NCI-H524 treated with DMSO at 0.1 percent for 48 hours (cell line): ENCODE measurements around the gene SPOP.
"Not testable (repeated sequence)": the region's sequence is repeated elsewhere in the genome, so short reads cannot be mapped to it uniquely, and the experiment has no call there.

Experiments
- DNase-seq: peaks from one replicate; lab custom pipeline; 2025; lab: John Stamatoyannopoulos, UW

SPOP gene

GRCh38 chr17:49677933-49678847 lies at the start of gene SPOP:
Gene SPOP, minus strand, starts transcription at chr17:49678097. Its CDS starts 55,287 bp downstream, at chr17:49622810.
- DNase-seq, result peak; percentile 96

- DNase-seq, result peak; percentile 13
Observed at GRCh38 chr17:49727380-49727779, 49.5 kb upstream of the SPOP start.

GRCh38 chr17:49725452-49726130 lies 47.7 kb upstream of the SPOP start:
- no peak for DNase-seq

- DNase-seq, result not testable (repeated sequence)
Observed at GRCh38 chr17:49724552-49724951, 46.7 kb upstream of the SPOP start.

GRCh38 chr17:49723423-49723822 lies 45.5 kb upstream of the SPOP start:
- DNase-seq, result peak; percentile 82

- DNase-seq, result no peak
Observed at GRCh38 chr17:49722066-49722465, 44.2 kb upstream of the SPOP start.

GRCh38 chr17:49717371-49717861 lies 39.5 kb upstream of the SPOP start:
- DNase-seq, result no peak

- DNase-seq, result no peak
Observed at GRCh38 chr17:49716668-49717364, 38.9 kb upstream of the SPOP start.

- DNase-seq, result no peak
Observed at GRCh38 chr17:49715717-49716279, 37.9 kb upstream of the SPOP start.

- DNase-seq, result no peak
Observed at GRCh38 chr17:49715216-49715615, 37.3 kb upstream of the SPOP start.

- no peak for DNase-seq
Observed at GRCh38 chr17:49708515-49709183, 30.8 kb upstream of the SPOP start.

GRCh38 chr17:49707608-49708514 lies 30.0 kb upstream of the SPOP start, which contains the start of gene SLC35B1:
Gene SLC35B1, minus strand, starts transcription at chr17:49707964. Its CDS starts 131 bp downstream, at chr17:49707833.
- peak; percentile 99 for DNase-seq

GRCh38 chr17:49707246-49707607 lies 29.3 kb upstream of the SPOP start:
- DNase-seq, result no peak

- no peak for DNase-seq
Observed at GRCh38 chr17:49705254-49705653, 27.4 kb upstream of the SPOP start.

- no peak for DNase-seq
Observed at GRCh38 chr17:49703557-49704277, 25.8 kb upstream of the SPOP start.

GRCh38 chr17:49700960-49701359 lies 23.1 kb upstream of the SPOP start:
- DNase-seq, result no peak

GRCh38 chr17:49699966-49700575 lies 22.2 kb upstream of the SPOP start:
- DNase-seq, result peak; percentile 78

GRCh38 chr17:49698005-49698404 lies 20.1 kb upstream of the SPOP start:
- no peak for DNase-seq

GRCh38 chr17:49696233-49696761 lies 18.4 kb upstream of the SPOP start:
- DNase-seq, result no peak
